A549 (cell line): ENCODE results near the gene SFXN3. TPM values are rescaled to one million over a fixed set of nuclear protein-coding genes. Genes with fewer than 3 reads are reported as not detected.

ENCODE experiments used
- ATAC-seq, 2 experiments: fragments of 200-7000 bp in 1 of 2; fragments of >200 bp in 1 of 2; cut with Nextera tagmentation in 1 of 2; cut with Tn5 transposase in 1 of 2; 3 replicates each; pipeline versions ENCODE4 v1.8.0 to v1.9.1; 2018 to 2020; ENCODE audit warnings: mild to moderate bottlenecking in 1 of 2, moderate library complexity in 1 of 2
- CTCF ChIA-PET: fragments of 300-600 bp; sonication (Branson Sonifier 250); formaldehyde crosslinking; extraction: SDS; loops from one replicate; lab custom pipeline; 2021; ENCODE audit warnings: antibody characterized with exemption, inconsistent platforms; lab: Yijun Ruan, JAX
- POLR2A ChIA-PET: fragments of 350-600 bp; formaldehyde crosslinking; extraction: SDS; loops from one replicate; lab custom pipeline; 2021; ENCODE audit warnings: antibody characterized with exemption, inconsistent platforms; lab: Yijun Ruan, JAX
- DNase-seq, 2 experiments: peaks; one replicate each; pipeline versions ENCODE4 v3.0.0 to v3.0.0-alpha.2; 2011 to 2016; ENCODE audit warnings: low read depth in 1 of 2, low spot score in 1 of 2
- FAIRE-seq: peaks from 2 replicates; lab custom pipeline; 2011; peaks lifted over from hg19 to GRCh38; lab: Jason Lieb, UNC
- H3K27ac ChIP-seq, 2 experiments: fragments of >200 bp; sonication (Bioruptor Twin); formaldehyde crosslinking; 3 replicates each; pipeline ENCODE4 v1.5.1; 2016 to 2017
- H3K4me1 ChIP-seq: fragments of >200 bp; sonication (Bioruptor Twin); formaldehyde crosslinking; 3 replicates; pipeline ENCODE4 v1.6.1; 2016
- H3K4me2 ChIP-seq: fragments of >200 bp; sonication (Bioruptor Twin); formaldehyde crosslinking; 3 replicates; pipeline ENCODE4 v1.6.1; 2016
- H3K4me3 ChIP-seq: fragments of >200 bp; sonication (Bioruptor Twin); formaldehyde crosslinking; 3 replicates; pipeline ENCODE4 v1.5.1; 2016
- H3K9me3 ChIP-seq: fragments of >200 bp; sonication (Bioruptor Twin); formaldehyde crosslinking; 3 replicates; pipeline ENCODE4 v1.6.1; 2016
- CBX2 ChIP-seq: fragments of 200-600 bp; sonication (generic); IDR thresholded peaks from 2 replicates; pipeline ENCODE4 v1.6.1; 2016; ENCODE audit warnings: low read depth, mild to moderate bottlenecking, borderline replicate concordance
- CHD4 ChIP-seq: fragments of 200-600 bp; sonication (generic); IDR thresholded peaks from 2 replicates; pipeline ENCODE4 v1.6.1; 2016; ENCODE audit warnings: antibody characterized with exemption, mild to moderate bottlenecking, borderline replicate concordance
- E2F6 ChIP-seq: IDR thresholded peaks from 2 replicates; pipeline ENCODE4 v1.6.1; 2012; ENCODE audit warnings: low read depth, borderline replicate concordance
- EHMT2 ChIP-seq: fragments of 200-600 bp; sonication (generic); IDR thresholded peaks from 2 replicates; pipeline ENCODE4 v1.6.1; 2016; ENCODE audit warnings: antibody characterized with exemption, low read depth, mild to moderate bottlenecking, moderate library complexity
- FOSL2 ChIP-seq, 2 experiments: fragments of 450-650 bp in 1 of 2; fragments of >200 bp in 1 of 2; sonication (Bioruptor Twin) in 1 of 2; formaldehyde crosslinking; IDR thresholded peaks; 2 replicates each; pipeline versions ENCODE4 v1.5.0 to v1.6.1; 2016 to 2020; ENCODE audit warnings: mild to moderate bottlenecking in 1 of 2, moderate library complexity in 1 of 2
- GATA3 ChIP-seq: IDR thresholded peaks from 2 replicates; pipeline ENCODE4 v1.6.1; 2012; ENCODE audit warnings: borderline replicate concordance
- HDAC2 ChIP-seq: fragments of 200-600 bp; sonication (generic); IDR thresholded peaks from 2 replicates; pipeline ENCODE4 v1.6.1; 2016
- HMGXB4 ChIP-seq: fragments of 250-450 bp; sonication (Bioruptor Pico); IDR thresholded peaks from 2 replicates; pipeline ENCODE4 v1.5.0; 2021; ENCODE audit warnings: mild to moderate bottlenecking, moderate library complexity, borderline replicate concordance
- HOXB5 ChIP-seq: fragments of 250-450 bp; sonication (Bioruptor Pico); IDR thresholded peaks from 2 replicates; pipeline ENCODE4 v1.5.0; 2020; ENCODE audit warnings: mild to moderate bottlenecking, moderate library complexity
- JUN ChIP-seq, 2 experiments: fragments of >200 bp; sonication (Bioruptor Twin); formaldehyde crosslinking; IDR thresholded peaks; 2 replicates in 1 of 2; 3 replicates in 1 of 2; pipeline ENCODE4 v1.6.1; 2016 to 2017
- JUNB ChIP-seq: fragments of >200 bp; sonication (Bioruptor Twin); formaldehyde crosslinking; IDR thresholded peaks from 2 replicates; pipeline ENCODE4 v1.6.1; 2016
- KDM5A ChIP-seq: fragments of 200-600 bp; sonication (generic); IDR thresholded peaks from 2 replicates; pipeline ENCODE4 v1.6.1; 2016; ENCODE audit warnings: antibody characterized with exemption, mild to moderate bottlenecking
- MAFK ChIP-seq: fragments of 450-650 bp; IDR thresholded peaks from 2 replicates; pipeline ENCODE4 v1.6.1; 2014; ENCODE audit not compliant: partially characterized antibody
- MAX ChIP-seq: IDR thresholded peaks from 2 replicates; pipeline ENCODE4 v1.6.1; 2012
- MAZ ChIP-seq: fragments of 150-350 bp; IDR thresholded peaks from 2 replicates; pipeline ENCODE4 v1.6.1; 2014; ENCODE audit warnings: antibody characterized with exemption, low read depth, low read length, borderline replicate concordance
- NR3C1 ChIP-seq: fragments of >200 bp; sonication (Bioruptor Twin); formaldehyde crosslinking; IDR thresholded peaks from 3 replicates; pipeline ENCODE4 v1.6.1; 2017
- PBX3 ChIP-seq: IDR thresholded peaks from 2 replicates; pipeline ENCODE4 v1.6.1; 2012
- POLR2A ChIP-seq: IDR thresholded peaks from 2 replicates; pipeline ENCODE4 v1.6.1; 2012; ENCODE audit warnings: mild to moderate bottlenecking, low read length
- RAD21 ChIP-seq, 2 experiments: fragments of >200 bp in 1 of 2; sonication (Bioruptor Twin) in 1 of 2; formaldehyde crosslinking in 1 of 2; IDR thresholded peaks in 1 of 2; conservative IDR thresholded peaks in 1 of 2; 2 replicates in 1 of 2; 3 replicates in 1 of 2; pipeline ENCODE4 v1.6.1; 2012 to 2018; ENCODE audit warnings: inconsistent platforms in 1 of 2
- RARB ChIP-seq: fragments of 250-450 bp; sonication (Bioruptor Pico); IDR thresholded peaks from 2 replicates; pipeline ENCODE4 v1.8.0; 2021; ENCODE audit warnings: mild to moderate bottlenecking, moderate library complexity
- RFX5 ChIP-seq: fragments of 450-650 bp; IDR thresholded peaks from 2 replicates; pipeline ENCODE4 v1.7.1; 2014; ENCODE audit warnings: antibody characterized with exemption, mild to moderate bottlenecking, moderate library complexity
- RNF2 ChIP-seq: fragments of 200-600 bp; sonication (generic); IDR thresholded peaks from 2 replicates; pipeline ENCODE4 v1.6.1; 2016; ENCODE audit warnings: low read depth, mild to moderate bottlenecking, antibody characterized with exemption, moderate library complexity, borderline replicate concordance
- TP53 ChIP-seq: fragments of 250-450 bp; sonication (Bioruptor Pico); IDR thresholded peaks from 2 replicates; pipeline ENCODE4 v1.5.0; 2021; ENCODE audit warnings: mild to moderate bottlenecking, moderate library complexity
- USF2 ChIP-seq: fragments of 450-650 bp; IDR thresholded peaks from 2 replicates; pipeline ENCODE4 v1.6.1; 2014; ENCODE audit warnings: antibody characterized with exemption
- ZC3H11A ChIP-seq: fragments of 450-650 bp; IDR thresholded peaks from 2 replicates; pipeline ENCODE4 v1.6.1; 2014; ENCODE audit warnings: antibody characterized with exemption, mild to moderate bottlenecking
- ZFP36 ChIP-seq: fragments of 450-650 bp; IDR thresholded peaks from 2 replicates; pipeline ENCODE4 v1.6.1; 2014; ENCODE audit warnings: borderline replicate concordance; ENCODE audit not compliant: partially characterized antibody
- ZNF302 ChIP-seq: fragments of 250-450 bp; sonication (Bioruptor Pico); IDR thresholded peaks from 2 replicates; pipeline ENCODE4 v1.9.0; 2021; ENCODE audit warnings: inconsistent platforms, mild to moderate bottlenecking, moderate library complexity
- WGBS: methylation state at CpG from one replicate; pipeline ENCODE4 v1.1.6; 2017; ENCODE audit errors: missing lambda C conversion rate; 5-methylcytosine and 5-hydroxymethylcytosine counted together
- polyA plus RNA-seq, 4 experiments: library from polyadenylated mRNA; depleted of rRNA in 3 of 4; stranded (reverse); fragments of >200 nt; fragmentation: RNase III in 1 of 4; extraction: RNeasy Plus Mini Kit Qiagen cat#74134 plus additional on column Dnase treatment in 1 of 4; gene quantifications; 2 replicates in 3 of 4; 3 replicates in 1 of 4; pipeline ENCODE4 v1.2.3, GENCODE V29; 2011 to 2017

The SFXN3 gene
- polyA plus RNA-seq, 2 of the 4 experiments (the other 2 are of a cell fraction): 26.3 to 33.7 TPM

GRCh38 chr10:101061624-101062231 is 30.7 kb downstream of the SFXN3 start, which contains the start of gene KAZALD1:
TSS of gene KAZALD1 (plus strand) at chr10:101061989. CDS start at chr10:101062593, 604 bp downstream.
- no peaks in the 10 kb centered on the region for H3K9me3 ChIP-seq
- 62% methylated on average over 31 of the region's 31 CpGs for WGBS
- DNase-seq (peak; percentile 28 to 60), FAIRE-seq (no peak), ATAC-seq (peak; percentile 15 to 22; a peak in 4 of 6 replicates)
- H3K4me1 ChIP-seq: peaks cover 43% of the 10 kb centered on the region
- peak within 1 kb of the TSS; percentile 77 for H3K4me2 ChIP-seq
- no peak for TF ChIP-seq ZC3H11A
- no peak for TF ChIP-seq KDM5A
- TF ChIP-seq ZNF302: no peak
- no peak for TF ChIP-seq HDAC2
- no peak for TF ChIP-seq CHD4
- no peak for TF ChIP-seq EHMT2
- TF ChIP-seq POLR2A: peak; percentile 1; the same call in 1 of the 2 replicates
- no peak for TF ChIP-seq RARB (CRISPR knock-in tag)
- TF ChIP-seq HOXB5 (CRISPR knock-in tag): no peak
- 0 out of 2 replicates have a peak, but pooled peaks have one; percentile 63 for TF ChIP-seq E2F6
- TF ChIP-seq NR3C1: no peak
- TF ChIP-seq MAZ: no peak
- TF ChIP-seq FOSL2 (IDR thresholded peaks at IDR 0.05): no peak
- no peak for TF ChIP-seq FOSL2 (CRISPR knock-in tag; IDR thresholded peaks at IDR 0.05)
- TF ChIP-seq GATA3: no peak
- no peak for TF ChIP-seq USF2
- no peak for TF ChIP-seq RAD21 (conservative IDR thresholded peaks at IDR 0.05 in 1 of 2, IDR thresholded peaks at IDR 0.05 in 1 of 2)
- 0 out of 5 replicates have a peak, but pooled peaks of 1 of the 2 experiments have one; percentile 26 for TF ChIP-seq JUN (IDR thresholded peaks at IDR 0.05)
- TF ChIP-seq RNF2: no peak
- TF ChIP-seq CBX2: no peak
- no peak for TF ChIP-seq PBX3
- no peak for TF ChIP-seq MAFK
- TF ChIP-seq MAX: peak; percentile 7; the same call in 1 of the 2 replicates
- TF ChIP-seq JUNB: no peak
- peak within 1 kb of the TSS; percentile 90 to 99 for H3K27ac ChIP-seq
- H3K4me3 ChIP-seq: peak within 1 kb of the TSS; percentile 65
- ChIA-PET POLR2A (interaction anchor here (0.6 to 4.4 kb wide), 8 partner anchors 10 to 526 kb away, joined by 3 to 39 read pairs (median 4); partner anchors contain the start of genes HIF1AN, MRPL43, PDZD7 and SFXN3), CTCF (interaction anchor here (0.7 to 65.1 kb wide), 8 partner anchors 15 to 98 kb away, joined by 3 to 2364 read pairs (median 6); partner anchors contain the start of genes KAZALD1, PDZD7 and SFXN3)

- no peaks in the 10 kb centered on the region for H3K9me3 ChIP-seq
- ATAC-seq (peak; percentile 23 to 54; a peak in 5 of 6 replicates), FAIRE-seq (no peak), DNase-seq (peak; percentile 71 to 75)
- H3K4me2 ChIP-seq: peak overlapping the region; percentile 77
- H3K27ac ChIP-seq: peak overlapping the region; percentile 90 to 99
- ChIA-PET POLR2A (interaction anchor here (1.0 to 4.4 kb wide), 3 partner anchors 12 to 80 kb away, joined by 3 to 39 read pairs (median 14); no protein-coding TSS in a partner anchor), CTCF (interaction anchor here (0.7 to 65.1 kb wide), 9 partner anchors 15 to 97 kb away, joined by 3 to 2364 read pairs (median 7); partner anchors contain the start of genes KAZALD1, PDZD7 and SFXN3)
- WGBS: 24% methylated on average over 28 of the region's 63 CpGs
- peaks cover 43% of the 10 kb centered on the region for H3K4me1 ChIP-seq
- H3K4me3 ChIP-seq: peak overlapping the region; percentile 65
- TF ChIP-seq USF2 (no peak), RARB (CRISPR knock-in tag) (no peak), HMGXB4 (CRISPR knock-in tag) (no peak; the same call in 1 of the 2 replicates), MAX (peak; percentile 93), PBX3 (no peak), ZFP36 (no peak), HOXB5 (CRISPR knock-in tag) (0 out of 2 replicates have a peak, but pooled peaks have one; percentile 48), RFX5 (no peak), JUN (IDR thresholded peaks at IDR 0.05) (no peak), TP53 (no peak)
Measured at GRCh38 chr10:101062232-101063049, 31.4 kb downstream of the SFXN3 start.
